Heart left ventricle (tissue), 13 donors: ENCODE data around the gene ATXN7L3B.

Experiments used
- CTCF ChIP-seq, 12 donors: fragments of 200-600 bp; sonication (generic) in 4 of 12; IDR thresholded peaks; one replicate each; pipeline versions ENCODE4 v1.5.0 to v1.8.0; 2018 to 2022; ENCODE audit warnings: antibody characterized with exemption in 12 of 12, mild to moderate bottlenecking in 5 of 12
- POLR2A ChIP-seq, 2 donors: fragments of 450-650 bp; IDR thresholded peaks; one replicate each; pipeline ENCODE4 v1.6.1; 2017; ENCODE audit warnings: antibody characterized with exemption in 2 of 2, mild to moderate bottlenecking in 2 of 2, moderate library complexity in 2 of 2
- donor health status: ischemic (EF 13 %, LVEDD 7.1; RV severe dilation, severe dysfunction).
- donor health status: DM: no; HTN: yes; CAD: no.
- donor health status: DM: no; HTN: no; CAD: no.
- donor health status: ischemic (EF 25% LVEDD 6.9; RV normal size, moderate dysfunction).
- donor health status: ischemic (EF 25% LVEDD 5.7; RV mildly dilated, moderate dysfunction).
- donor health status: ischemic (EF 35%, LVEDD 5.7; RV mildly dilated, moderate dysfunction).
- donor health status: nonischemic (EF 11% LVEDD 7.7; RV severe dilation, severe dysfunction).
- donor health status: DM: yes; HTN: yes; CAD: no.
- donor health status: PGD.
- donor health status: ischemic (EF 29% LVEDD 5.4; RV normal size, mild dysfunction).
- donor health status: nonischemic (EF 23%, LVEDD 6.1; RV moderate dilation, normal function).

GRCh38 chr12:74491374-74491773, 46.3 kb upstream of the ATXN7L3B start:
- no peak for TF ChIP-seq CTCF (IDR thresholded peaks at IDR 0.05)
- TF ChIP-seq POLR2A (IDR thresholded peaks at IDR 0.05) = no peak
